Loucy (cell line): ENCODE results near the gene SNX25.

Source experiments
- EZH2phosphoT487 ChIP-seq: fragments of 200-600 bp; IDR thresholded peaks from 2 replicates; pipeline ENCODE4 v1.6.1; 2018; ENCODE audit warnings: antibody characterized with exemption, mild to moderate bottlenecking, moderate library complexity, borderline replicate concordance
- TF ChIP-seq, protein P1 (sequence below): fragments of 200-600 bp; sonication (generic); conservative IDR thresholded peaks from 2 replicates; pipeline ENCODE4 v1.5.1; 2014; ENCODE audit warnings: mild to moderate bottlenecking, antibody characterized with exemption, low read length

DNA sequence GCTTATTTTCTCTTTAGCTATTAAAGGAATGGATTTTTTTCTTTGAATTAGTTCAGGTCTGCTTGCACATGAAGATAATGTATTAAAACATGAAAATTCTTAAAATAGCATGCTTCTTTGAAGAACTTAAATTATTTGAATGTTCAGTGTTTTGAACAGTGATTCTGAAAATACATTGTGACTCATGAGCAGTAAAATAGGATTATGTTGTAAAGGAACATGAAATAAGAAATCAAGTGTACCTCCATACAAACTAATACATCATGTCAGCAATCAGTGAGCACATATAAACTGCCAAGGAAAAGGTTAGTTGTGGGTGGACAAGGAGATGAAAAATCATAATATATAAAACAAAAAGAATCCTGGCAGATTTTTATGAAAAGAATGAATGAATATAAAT is 66.1 kb downstream of the SNX25 start:
- TF ChIP-seq, protein P1, sequence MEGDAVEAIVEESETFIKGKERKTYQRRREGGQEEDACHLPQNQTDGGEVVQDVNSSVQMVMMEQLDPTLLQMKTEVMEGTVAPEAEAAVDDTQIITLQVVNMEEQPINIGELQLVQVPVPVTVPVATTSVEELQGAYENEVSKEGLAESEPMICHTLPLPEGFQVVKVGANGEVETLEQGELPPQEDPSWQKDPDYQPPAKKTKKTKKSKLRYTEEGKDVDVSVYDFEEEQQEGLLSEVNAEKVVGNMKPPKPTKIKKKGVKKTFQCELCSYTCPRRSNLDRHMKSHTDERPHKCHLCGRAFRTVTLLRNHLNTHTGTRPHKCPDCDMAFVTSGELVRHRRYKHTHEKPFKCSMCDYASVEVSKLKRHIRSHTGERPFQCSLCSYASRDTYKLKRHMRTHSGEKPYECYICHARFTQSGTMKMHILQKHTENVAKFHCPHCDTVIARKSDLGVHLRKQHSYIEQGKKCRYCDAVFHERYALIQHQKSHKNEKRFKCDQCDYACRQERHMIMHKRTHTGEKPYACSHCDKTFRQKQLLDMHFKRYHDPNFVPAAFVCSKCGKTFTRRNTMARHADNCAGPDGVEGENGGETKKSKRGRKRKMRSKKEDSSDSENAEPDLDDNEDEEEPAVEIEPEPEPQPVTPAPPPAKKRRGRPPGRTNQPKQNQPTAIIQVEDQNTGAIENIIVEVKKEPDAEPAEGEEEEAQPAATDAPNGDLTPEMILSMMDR: no peak
- no peak for TF ChIP-seq EZH2phosphoT487
